OCI-M2 (cell line): Measurements from ENCODE around the gene ATRIP.

Experiments used
- DNase-seq: peaks from one replicate; lab custom pipeline; 2025; ENCODE audit not compliant: unreplicated experiment; lab: John Stamatoyannopoulos, UW

ATRIP gene

DNA sequence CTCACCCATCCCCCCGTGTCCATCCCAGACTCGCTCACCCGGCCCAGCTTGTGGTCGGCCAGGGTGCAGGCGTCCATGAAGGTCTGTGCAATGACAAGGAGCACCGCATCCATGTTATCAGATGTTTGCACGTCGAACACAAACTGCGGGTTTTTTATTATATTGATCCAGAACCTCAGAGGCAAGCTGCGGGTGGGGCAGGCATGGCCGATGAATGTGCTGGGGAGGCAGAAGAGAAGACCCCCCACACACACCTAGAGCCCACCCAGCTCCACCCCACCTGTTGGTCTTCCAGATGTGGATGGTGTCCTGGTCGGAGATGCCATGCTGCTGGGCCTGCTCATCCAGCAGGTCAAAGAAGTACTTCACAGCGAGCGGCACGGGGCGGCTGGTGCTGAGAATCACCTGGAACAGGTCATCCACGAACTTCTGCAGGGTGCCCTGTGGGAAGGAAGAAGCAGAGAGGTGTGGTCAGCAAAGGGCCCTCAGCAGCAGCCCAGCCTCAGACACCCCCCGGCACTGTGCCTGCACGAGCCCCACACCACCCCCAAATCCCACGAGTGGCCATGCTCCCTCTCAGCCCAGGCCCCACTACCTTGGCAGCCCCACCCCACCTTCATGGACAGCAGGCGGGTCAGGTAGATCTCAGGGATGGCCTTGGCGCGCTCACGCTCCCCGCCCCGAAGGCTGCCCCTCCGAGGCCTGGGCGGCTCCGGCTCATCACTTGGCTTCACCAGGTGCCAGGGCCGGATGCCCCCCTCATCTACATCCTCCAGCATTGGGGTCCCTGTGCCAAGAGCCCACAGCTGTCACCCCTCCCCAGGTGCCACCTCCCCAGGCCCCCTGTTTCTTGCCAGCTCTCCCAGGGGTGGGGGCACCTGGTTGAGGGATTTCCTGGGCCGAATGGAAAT lies 37.0 kb upstream of the ATRIP start:
- no peak for DNase-seq

- DNase-seq = no peak
Measured at GRCh38 chr3:48410205-48411040, 36.1 kb upstream of the ATRIP start.

DNA sequence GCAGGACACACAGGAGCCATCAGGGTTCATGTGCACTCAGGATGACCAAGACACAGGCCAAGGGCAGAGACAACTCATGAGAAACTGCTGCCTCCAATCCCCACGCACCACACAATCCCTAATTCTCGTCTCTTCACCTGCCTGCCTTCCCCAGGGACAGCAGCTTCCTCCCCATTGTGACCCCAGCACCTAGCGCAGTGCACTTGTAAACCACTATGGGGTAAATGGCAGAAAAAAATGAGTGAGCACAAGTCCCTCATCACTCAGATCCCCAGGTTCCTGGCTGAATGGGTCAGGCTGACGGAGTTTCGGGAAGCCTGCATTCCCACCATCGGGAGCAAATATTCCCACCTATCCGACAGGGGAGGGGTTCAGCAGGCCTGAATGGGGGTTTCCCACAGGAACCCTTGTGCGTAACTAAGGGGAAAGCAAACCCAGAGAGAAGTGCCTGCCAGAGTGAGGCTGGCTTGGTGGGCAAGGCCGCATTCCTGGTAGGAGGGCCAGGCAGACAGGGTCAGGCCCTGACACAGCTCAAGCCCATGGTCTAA lies 35.4 kb upstream of the ATRIP start:
- no peak for DNase-seq

- no peak for DNase-seq
Measured at GRCh38 chr3:48411606-48412374, 34.7 kb upstream of the ATRIP start.

GRCh38 chr3:48412375-48413001 lies 34.0 kb upstream of the ATRIP start:
- no peak for DNase-seq

DNA sequence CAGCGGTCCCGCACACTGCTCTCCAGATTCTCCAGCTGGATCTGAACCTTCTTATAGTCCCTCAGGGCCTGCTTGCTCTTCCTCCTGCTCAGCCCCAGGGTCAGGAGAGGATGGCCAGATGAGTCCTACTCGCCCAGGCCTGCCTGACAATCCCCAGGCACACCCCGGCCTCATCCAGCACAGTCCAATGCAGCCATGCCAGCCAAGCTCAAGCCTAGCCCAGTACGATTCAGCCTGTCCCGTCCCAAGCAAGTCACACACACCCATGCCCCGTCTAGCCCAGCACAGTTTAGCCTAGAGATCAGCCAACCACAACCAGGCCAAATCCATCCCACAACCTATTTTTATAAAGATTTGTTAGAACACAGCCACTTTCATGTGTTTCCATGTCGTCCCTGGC lies 33.5 kb upstream of the ATRIP start:
- DNase-seq = no peak

DNA sequence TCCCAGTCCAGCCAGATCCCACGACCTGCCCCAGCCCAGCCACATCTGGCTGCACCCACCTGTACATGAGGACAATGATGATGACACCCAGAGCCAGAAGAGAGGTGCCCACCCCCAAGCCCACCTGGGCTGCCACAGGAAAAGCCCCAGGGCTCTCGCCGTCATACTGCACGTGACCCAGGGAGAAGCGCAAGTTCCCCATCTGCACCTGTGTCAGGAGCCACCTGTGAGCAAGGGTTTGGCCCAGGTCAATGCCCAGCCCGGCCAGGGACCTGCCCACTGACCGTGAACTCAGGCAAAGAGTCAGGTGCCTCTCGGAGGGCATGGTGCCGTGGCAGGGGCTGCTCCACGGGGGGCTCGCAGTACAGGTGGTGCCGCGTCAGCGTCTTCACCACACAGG lies 32.9 kb upstream of the ATRIP start:
- no peak for DNase-seq

DNA sequence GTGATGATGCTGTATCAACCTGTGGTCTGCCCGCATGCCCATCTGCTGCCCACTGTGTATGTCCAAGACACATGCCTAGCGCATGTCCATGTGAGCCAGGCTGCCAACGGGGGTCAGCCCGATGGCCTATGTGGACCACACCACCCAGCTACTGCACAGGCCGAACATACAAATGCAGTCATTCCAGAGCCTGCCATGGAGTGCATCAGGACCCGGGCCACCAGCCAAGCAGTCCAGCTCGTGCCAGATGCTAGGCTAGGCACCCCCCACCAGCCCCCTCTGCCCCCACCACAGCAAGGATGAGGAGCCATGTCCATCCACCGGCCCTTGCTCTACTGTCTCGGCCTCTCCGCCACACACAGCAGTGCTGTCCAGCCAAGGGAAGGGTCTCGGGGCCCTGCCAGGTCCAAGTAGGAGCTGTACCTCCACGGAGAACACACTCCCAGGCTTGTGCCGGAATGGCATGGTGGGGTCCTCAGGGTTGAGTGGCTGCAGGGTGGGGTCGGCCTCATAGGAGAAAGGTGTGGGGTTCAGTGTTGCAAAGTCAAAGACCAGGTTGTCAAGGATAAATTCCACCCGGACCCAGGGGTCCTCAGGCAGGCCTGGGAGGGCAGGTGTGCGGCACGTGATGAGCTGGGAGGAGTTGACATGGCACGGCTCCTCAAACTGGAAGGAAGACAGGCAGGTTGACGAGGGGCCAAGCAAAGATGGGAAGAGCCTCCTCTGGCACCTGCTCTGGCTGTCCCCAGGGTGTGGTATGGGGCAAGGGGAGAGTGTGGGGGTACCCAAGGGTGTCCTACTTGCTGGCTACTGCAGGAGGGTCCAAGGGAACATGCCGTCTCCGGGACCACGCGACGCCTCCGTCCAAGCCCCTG lies 31.9 kb upstream of the ATRIP start:
- DNase-seq = no peak

- DNase-seq = no peak
Measured at GRCh38 chr3:48415251-48415953, 31.1 kb upstream of the ATRIP start.

- DNase-seq = no peak
Measured at GRCh38 chr3:48416091-48416505, 30.4 kb upstream of the ATRIP start.

DNA sequence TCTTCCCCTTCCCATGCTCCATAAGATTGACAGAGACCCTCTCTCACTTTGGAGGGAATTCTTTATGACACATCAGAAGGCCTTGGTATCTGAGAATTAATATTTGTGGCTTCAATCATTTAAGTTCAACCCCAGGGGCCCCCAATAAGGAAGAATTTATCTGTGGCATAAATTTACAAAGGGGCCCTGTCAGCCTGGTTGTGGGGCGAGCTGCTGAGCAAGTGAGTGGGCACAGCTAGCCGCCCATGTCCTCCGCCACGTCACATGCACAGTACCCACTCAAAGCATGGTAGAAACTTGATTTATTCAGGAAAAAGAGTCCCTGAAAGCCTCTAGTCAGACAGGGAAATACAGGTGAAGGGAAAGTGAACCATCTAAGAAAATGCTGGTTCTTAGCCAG lies 30.0 kb upstream of the ATRIP start:
- no peak for DNase-seq

DNA sequence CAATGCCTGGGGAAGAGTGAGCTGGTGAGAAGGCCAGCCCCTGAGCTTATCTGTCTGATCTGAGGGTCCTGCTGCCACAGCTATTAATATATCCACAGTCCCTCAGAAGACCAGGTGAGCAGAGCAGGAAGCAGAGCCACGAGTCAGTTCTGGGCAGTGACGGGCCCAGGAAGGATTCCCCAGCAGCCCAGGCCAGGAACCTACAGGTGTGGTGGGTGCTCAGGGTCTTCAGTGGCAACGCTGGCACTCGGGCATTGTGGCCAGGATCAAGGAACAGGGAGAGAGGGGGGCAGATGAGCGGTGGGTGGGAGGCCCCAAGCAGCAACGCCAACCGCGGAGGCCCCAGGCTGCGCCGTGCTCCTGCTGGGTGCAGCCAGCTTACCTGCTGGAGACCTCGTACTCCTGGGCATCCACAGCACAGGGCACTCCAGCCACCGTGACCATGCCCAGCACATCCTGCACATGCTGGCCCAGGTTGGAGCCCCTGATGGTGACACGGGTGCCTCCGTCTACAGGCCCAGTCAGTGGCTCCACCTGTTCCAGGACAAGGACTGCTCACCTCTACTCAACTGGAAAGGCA lies 28.9 kb upstream of the ATRIP start:
- DNase-seq = no peak

DNA sequence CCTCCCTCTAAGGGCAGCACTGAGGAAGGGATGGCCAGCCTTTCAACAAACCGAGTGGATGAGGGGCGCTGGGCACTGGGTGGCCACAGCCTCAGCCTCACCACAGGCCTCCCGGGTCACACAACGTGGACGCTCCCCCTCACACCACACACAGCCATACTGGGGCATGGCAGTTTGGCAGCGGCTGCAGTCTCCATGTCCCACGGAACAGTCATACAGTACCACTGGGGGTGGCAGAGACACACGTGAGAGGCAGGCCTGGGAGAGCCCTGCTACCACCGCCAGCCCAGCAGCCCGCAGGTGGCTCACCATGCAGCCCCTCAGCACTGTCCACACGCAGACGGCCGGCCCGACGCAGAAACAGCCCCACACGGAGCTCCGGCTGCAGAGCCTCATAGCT lies 28.4 kb upstream of the ATRIP start:
- DNase-seq = no peak

- no peak for DNase-seq
Measured at GRCh38 chr3:48418651-48419050, 27.9 kb upstream of the ATRIP start.

DNA sequence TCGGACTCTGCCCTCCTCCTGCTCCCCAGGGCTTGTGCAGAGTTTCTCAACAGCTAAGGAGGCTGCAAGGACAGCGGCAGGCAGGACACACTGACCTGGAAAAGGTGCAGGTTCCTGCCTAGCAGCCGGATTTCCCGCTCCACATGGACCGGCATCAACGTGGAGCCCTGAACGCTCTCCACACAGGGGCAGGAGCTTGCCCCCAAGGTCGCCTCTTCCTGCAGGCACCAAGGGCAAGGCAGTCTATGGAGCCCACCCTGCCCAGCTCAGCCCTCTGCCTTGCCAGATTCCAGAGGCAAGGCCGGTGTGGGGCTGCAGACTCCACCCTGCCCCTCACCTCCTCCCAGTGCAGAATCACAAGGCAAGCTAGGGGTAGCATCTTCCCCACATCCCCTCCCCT lies 27.4 kb upstream of the ATRIP start:
- no peak for DNase-seq

DNA sequence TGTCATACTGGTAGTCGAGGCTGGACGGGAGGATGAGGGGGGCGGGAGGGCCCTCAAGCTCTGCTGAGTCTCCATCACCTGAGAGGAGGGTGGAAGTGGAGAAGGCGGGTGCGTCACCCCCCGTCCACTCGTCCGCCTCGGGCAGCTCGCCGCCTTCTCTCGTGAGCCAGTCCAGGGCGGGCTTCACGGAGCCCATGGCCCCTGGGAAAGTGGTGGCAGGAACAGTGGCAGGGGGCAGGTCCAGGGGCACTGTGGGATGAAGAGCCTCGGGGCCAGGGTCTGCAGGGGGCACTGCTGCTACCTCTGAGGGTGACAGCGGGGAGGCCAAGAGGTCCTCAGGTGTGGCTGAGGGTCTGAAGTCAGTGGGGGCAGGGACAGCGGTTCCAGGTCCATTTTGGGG lies 26.9 kb upstream of the ATRIP start:
- DNase-seq = no peak

DNA sequence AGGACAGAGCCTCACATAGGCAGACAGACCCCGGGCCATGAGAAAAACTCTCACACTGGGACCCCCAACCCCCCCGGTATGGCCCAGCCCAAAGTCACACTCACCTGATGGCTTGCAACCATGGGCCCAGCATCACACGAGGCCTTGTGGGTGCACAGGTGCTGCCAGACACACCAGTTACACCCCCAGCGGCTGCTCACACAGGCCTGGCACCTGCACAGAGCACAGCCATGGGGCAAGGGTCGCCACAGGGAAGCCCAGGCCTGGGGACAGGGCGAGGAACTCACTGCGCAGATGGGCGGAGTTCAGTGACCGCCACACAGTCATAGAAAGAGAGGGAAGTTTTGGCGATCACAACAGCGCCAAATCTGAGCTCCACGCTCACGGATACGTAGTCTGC lies 26.0 kb upstream of the ATRIP start:
- no peak for DNase-seq

DNA sequence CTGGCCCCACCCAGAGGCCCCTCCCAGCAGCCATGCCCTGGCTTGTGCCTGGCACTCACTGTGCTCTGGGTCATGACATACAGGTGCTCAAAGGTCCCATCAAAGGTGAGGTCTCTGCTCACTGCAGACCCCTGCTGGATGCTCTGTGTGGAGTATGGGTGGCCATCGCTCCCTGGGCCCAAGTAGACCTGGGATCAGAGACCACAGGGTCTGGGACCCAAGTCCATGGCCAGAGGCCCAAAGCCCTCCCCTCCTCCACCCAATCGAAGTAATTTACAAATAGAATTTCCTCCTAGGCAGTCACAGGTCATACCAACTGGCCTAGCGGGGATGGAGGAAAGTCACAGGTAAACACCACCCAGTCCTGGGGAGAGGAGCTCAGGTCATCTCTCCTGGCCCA lies 24.3 kb upstream of the ATRIP start:
- no peak for DNase-seq

- DNase-seq = no peak
Measured at GRCh38 chr3:48422681-48423080, 23.9 kb upstream of the ATRIP start.
